Measurements from ENCODE around the gene SPG11.

SPG11 gene, protein sequence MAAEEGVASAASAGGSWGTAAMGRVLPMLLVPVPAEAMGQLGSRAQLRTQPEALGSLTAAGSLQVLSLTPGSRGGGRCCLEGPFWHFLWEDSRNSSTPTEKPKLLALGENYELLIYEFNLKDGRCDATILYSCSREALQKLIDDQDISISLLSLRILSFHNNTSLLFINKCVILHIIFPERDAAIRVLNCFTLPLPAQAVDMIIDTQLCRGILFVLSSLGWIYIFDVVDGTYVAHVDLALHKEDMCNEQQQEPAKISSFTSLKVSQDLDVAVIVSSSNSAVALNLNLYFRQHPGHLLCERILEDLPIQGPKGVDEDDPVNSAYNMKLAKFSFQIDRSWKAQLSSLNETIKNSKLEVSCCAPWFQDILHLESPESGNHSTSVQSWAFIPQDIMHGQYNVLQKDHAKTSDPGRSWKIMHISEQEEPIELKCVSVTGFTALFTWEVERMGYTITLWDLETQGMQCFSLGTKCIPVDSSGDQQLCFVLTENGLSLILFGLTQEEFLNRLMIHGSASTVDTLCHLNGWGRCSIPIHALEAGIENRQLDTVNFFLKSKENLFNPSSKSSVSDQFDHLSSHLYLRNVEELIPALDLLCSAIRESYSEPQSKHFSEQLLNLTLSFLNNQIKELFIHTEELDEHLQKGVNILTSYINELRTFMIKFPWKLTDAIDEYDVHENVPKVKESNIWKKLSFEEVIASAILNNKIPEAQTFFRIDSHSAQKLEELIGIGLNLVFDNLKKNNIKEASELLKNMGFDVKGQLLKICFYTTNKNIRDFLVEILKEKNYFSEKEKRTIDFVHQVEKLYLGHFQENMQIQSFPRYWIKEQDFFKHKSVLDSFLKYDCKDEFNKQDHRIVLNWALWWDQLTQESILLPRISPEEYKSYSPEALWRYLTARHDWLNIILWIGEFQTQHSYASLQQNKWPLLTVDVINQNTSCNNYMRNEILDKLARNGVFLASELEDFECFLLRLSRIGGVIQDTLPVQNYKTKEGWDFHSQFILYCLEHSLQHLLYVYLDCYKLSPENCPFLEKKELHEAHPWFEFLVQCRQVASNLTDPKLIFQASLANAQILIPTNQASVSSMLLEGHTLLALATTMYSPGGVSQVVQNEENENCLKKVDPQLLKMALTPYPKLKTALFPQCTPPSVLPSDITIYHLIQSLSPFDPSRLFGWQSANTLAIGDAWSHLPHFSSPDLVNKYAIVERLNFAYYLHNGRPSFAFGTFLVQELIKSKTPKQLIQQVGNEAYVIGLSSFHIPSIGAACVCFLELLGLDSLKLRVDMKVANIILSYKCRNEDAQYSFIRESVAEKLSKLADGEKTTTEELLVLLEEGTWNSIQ (N-terminal part only)

DNA sequence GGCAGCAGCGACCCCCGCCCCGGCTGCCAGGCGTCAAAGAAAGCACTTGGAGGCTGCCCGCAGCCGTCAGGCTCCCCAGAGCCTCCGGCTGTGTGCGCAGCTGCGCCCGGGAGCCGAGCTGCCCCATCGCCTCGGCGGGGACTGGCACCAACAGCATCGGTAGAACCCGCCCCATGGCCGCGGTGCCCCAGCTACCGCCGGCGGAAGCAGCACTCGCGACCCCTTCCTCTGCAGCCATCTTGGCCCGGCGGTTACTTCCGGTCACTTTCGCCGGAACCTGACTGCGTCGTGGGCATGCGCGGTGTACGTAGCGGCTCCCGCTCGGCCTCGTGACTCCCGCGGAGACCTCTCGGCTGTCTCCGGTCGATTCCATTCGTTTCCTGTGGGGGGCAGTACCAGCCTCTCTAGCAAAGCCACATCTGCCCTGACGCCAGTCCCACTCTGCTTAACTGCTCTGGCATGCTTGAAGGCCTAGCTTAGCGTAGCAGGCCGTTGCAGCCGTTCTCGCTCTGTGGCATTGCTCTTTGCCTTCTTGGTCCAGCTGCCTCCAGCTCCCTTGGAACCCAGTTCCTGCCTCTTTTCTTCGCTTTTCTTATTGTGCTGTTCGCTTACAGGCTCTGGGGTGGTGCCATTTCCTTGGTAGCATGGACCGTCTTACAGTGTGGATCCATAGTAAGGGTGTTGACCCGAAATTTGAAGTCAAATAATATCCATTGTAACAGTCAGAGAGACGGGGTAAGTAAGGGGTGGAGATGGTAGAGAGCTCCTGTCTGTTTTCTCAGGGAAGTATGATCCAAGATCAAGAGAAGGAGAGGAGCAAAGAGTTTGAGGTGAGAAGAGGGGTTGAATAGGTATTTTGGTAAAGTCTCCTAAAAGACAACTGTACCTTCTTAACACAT lies at the start of gene SPG11:
Gene SPG11 (minus strand): TSS at position 253 of the 899 bp plus-strand sequence. CDS start 15 bp downstream, at position 238.
- peaks cover 36% of the 10 kb centered on the region for H3F3A ChIP-seq (ENCODE audit: insufficient read depth)
- no peaks in the 10 kb centered on the region for H3K27me3 ChIP-seq (ENCODE audit: low read length)
- H3K9me3 ChIP-seq (ENCODE audit: insufficient read depth, low read length) = no peaks in the 10 kb centered on the region
- peak; percentile 72 for TF ChIP-seq CTCF (IDR thresholded peaks at IDR 0.05; ENCODE audit: insufficient read depth, low read length, poor library complexity, severe bottlenecking)
- TF ChIP-seq EZH2phosphoT487 (conservative IDR thresholded peaks at IDR 0.05; ENCODE audit: low read length) = no peak
- peaks cover 2% of the 10 kb centered on the region; the same call in 1 of the 2 replicates for H3K36me3 ChIP-seq (ENCODE audit: low read length)
- H3K4me2 ChIP-seq (ENCODE audit: low read depth, low read length, poor library complexity, severe bottlenecking) = peak within 1 kb of the TSS; percentile 90
- H3K9me2 ChIP-seq (replicated peaks; ENCODE audit: insufficient read depth, low read length) = no peaks in the 10 kb centered on the region
- peak within 1 kb of the TSS; percentile 99 for H2AFZ ChIP-seq (ENCODE audit: low read depth, low read length, severe bottlenecking)
- H3K9ac ChIP-seq (ENCODE audit: low read length) = peak within 1 kb of the TSS; percentile 93
- peak within 1 kb of the TSS; percentile 89 for H3K27ac ChIP-seq (ENCODE audit: low read depth, low read length)
- peaks cover 19% of the 10 kb centered on the region for H3K79me2 ChIP-seq (ENCODE audit: insufficient read depth, low read length)
- no peaks in the 10 kb centered on the region for H4K20me1 ChIP-seq (ENCODE audit: low read depth, low read length)
- H3K4me3 ChIP-seq (ENCODE audit: insufficient read depth, low read length, poor library complexity, severe bottlenecking) = peak within 1 kb of the TSS; percentile 67

DNA sequence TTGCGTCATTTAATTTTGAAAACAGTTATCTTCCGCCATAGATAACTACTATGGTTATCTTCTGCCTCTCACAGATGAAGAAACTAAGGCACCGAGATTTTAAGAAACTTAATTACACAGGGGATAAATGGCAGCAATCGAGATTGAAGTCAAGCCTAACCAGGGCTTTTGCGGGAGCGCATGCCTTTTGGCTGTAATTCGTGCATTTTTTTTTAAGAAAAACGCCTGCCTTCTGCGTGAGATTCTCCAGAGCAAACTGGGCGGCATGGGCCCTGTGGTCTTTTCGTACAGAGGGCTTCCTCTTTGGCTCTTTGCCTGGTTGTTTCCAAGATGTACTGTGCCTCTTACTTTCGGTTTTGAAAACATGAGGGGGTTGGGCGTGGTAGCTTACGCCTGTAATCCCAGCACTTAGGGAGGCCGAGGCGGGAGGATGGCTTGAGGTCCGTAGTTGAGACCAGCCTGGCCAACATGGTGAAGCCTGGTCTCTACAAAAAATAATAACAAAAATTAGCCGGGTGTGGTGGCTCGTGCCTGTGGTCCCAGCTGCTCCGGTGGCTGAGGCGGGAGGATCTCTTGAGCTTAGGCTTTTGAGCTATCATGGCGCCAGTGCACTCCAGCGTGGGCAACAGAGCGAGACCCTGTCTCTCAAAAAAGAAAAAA lies 49.0 kb upstream of the SPG11 start:
- Histone ChIP-seq H3K79me2 (ENCODE audit: insufficient read depth, low read length) (peaks cover 43% of the 10 kb centered on the region), H3K4me3 (ENCODE audit: insufficient read depth, low read length, poor library complexity, severe bottlenecking) (peak overlapping the region; percentile 88), H3K9ac (ENCODE audit: low read length) (peak overlapping the region; percentile 94), H3F3A (ENCODE audit: insufficient read depth) (peaks cover 57% of the 10 kb centered on the region), H3K4me2 (ENCODE audit: low read depth, low read length, poor library complexity, severe bottlenecking) (peak overlapping the region; percentile 72), H3K9me2 (replicated peaks; ENCODE audit: insufficient read depth, low read length) (no peaks in the 10 kb centered on the region), H3K36me3 (ENCODE audit: low read length) (peaks cover 29% of the 10 kb centered on the region), H2AFZ (ENCODE audit: low read depth, low read length, severe bottlenecking) (no peak overlapping the region), H3K9me3 (ENCODE audit: insufficient read depth, low read length) (no peaks in the 10 kb centered on the region), H4K20me1 (ENCODE audit: low read depth, low read length) (peaks cover 27% of the 10 kb centered on the region), H3K27ac (ENCODE audit: low read depth, low read length) (peak overlapping the region; percentile 85), H3K27me3 (ENCODE audit: low read length) (no peaks in the 10 kb centered on the region)
- TF ChIP-seq EZH2phosphoT487 (conservative IDR thresholded peaks at IDR 0.05; ENCODE audit: low read length) = no peak
- no peak for TF ChIP-seq CTCF (IDR thresholded peaks at IDR 0.05; ENCODE audit: insufficient read depth, low read length, poor library complexity, severe bottlenecking)
